ENCODE results near the gene TMEM45A.

DNA sequence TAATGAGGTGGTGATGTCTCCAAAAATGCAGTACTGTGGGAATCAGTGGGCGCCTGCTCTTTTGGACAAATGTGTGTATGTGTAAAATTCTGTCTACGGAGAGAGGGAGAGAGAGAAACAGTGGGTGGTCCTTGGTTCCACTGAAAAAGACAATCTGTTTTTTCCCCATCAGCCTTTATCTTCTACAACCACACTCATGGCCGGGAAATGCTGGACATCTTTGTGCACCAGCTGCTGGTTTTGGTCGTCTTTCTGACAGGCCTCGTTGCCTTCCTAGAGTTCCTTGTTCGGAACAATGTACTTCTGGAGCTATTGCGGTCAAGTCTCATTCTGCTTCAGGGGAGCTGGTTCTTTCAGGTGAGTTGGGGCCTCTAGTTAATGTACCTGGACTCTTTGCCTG, 65.8 kb downstream of the TMEM45A start:
- TF ChIP-seq CTCF (conservative IDR thresholded peaks at IDR 0.05 in 1 of 2, IDR thresholded peaks at IDR 0.05 in 1 of 2; ENCODE audit: extremely low read depth in 1 of 2, insufficient read depth in 1 of 2, low read depth in 1 of 2, low read length in 2 of 2), result no peak
- no peak for TF ChIP-seq EZH2 (IDR thresholded peaks at IDR 0.05; ENCODE audit: borderline replicate concordance, low read length)
